ENCODE data around the gene PIK3C3. TPM values are rescaled to one million over a fixed set of nuclear protein-coding genes. Genes with fewer than 3 reads are reported as not detected.

Gene PIK3C3
- total and polyA plus RNA-seq, 2 of the 8 experiments (the other 6 are each of a cell fraction or from before 2014, with no cell fraction given), result 15.3 to 47.4 TPM

- Histone ChIP-seq H3K4me1 (replicated peaks in 1 of 4; ENCODE audit: control insufficient read depth in 3 of 4, insufficient read depth in 4 of 4, low read length in 3 of 4) (no peaks in the 10 kb centered on the region), H4K20me1 (replicated peaks in 1 of 2; ENCODE audit: control insufficient read depth in 1 of 2, insufficient read depth in 2 of 2, low read length in 2 of 2) (no peaks in the 10 kb centered on the region), H4K8ac (ENCODE audit: extremely low read depth, insufficient read depth, low read length) (no peak overlapping the region), H4K5ac (ENCODE audit: insufficient read length, low read depth, low read length) (no peak overlapping the region), H3K9ac (replicated peaks in 1 of 4; ENCODE audit: extremely low read depth in 1 of 4, low read depth in 3 of 4, low read length in 3 of 4) (no peak overlapping the region), H3K27me3 (replicated peaks in 1 of 4; ENCODE audit: control insufficient read depth in 3 of 4, extremely low read depth in 1 of 4, insufficient read depth in 3 of 4, low read length in 3 of 4) (no peaks in the 10 kb centered on the region), H3K79me2 (ENCODE audit: control insufficient read depth in 1 of 2, insufficient read depth in 2 of 2, low read length in 2 of 2) (no peaks in the 10 kb centered on the region), H3K14ac (ENCODE audit: insufficient read length) (no peak overlapping the region), H4K91ac (replicated peaks; ENCODE audit: insufficient read length, low read length) (no peak overlapping the region), H2BK120ac (replicated peaks; ENCODE audit: low read depth, low read length) (no peak overlapping the region), H2BK15ac (ENCODE audit: low read length) (no peak overlapping the region), H3K4me3 (ENCODE audit: extremely low read depth in 1 of 4, insufficient read depth in 2 of 4, low read depth in 3 of 4, low read length in 4 of 4) (no peak overlapping the region), H3K79me1 (ENCODE audit: low read depth, low read length) (no peaks in the 10 kb centered on the region), H3K9me3 (ENCODE audit: insufficient read depth in 2 of 2, low read depth in 1 of 2, low read length in 1 of 2) (no peaks in the 10 kb centered on the region), H2BK5ac (ENCODE audit: low read depth, low read length) (no peak overlapping the region), H3K27ac (ENCODE audit: low read depth, low read length) (no peak overlapping the region), H3K18ac (ENCODE audit: extremely low read depth, low read length) (no peak overlapping the region), H3K4ac (replicated peaks; ENCODE audit: insufficient read length, low read depth, low read length) (no peak overlapping the region), H3K23me2 (ENCODE audit: low read depth, low read length) (no peaks in the 10 kb centered on the region), H3K36me3 (ENCODE audit: control insufficient read depth in 2 of 4, insufficient read depth in 4 of 4, low read length in 3 of 4) (no peaks in the 10 kb centered on the region), H3K23ac (ENCODE audit: insufficient read length) (no peak overlapping the region), H2AK5ac (ENCODE audit: low read depth, low read length) (no peak overlapping the region), H3K56ac (replicated peaks; ENCODE audit: insufficient read length, low read depth, low read length) (no peak overlapping the region), H2BK20ac (ENCODE audit: low read length) (no peak overlapping the region), H2AFZ (ENCODE audit: low read length) (no peak overlapping the region), H2BK12ac (ENCODE audit: low read depth, low read length) (no peak overlapping the region), H3K4me2 (ENCODE audit: insufficient read depth in 1 of 2, low read depth in 2 of 2, low read length in 2 of 2) (no peak overlapping the region)
- FAIRE-seq (no peak), DNase-seq (ENCODE audit: low read depth in 1 of 2, low spot score in 2 of 2) (no peak)
- ChIA-PET POLR2A (ENCODE audit: partially characterized antibody) (no interaction called here), CTCF (ENCODE audit: partially characterized antibody) (interaction anchor here (0.6 kb wide), 1 partner anchor 8 kb away, joined by 4 read pairs; no protein-coding TSS in a partner anchor)
- TF ChIP-seq CHD1 (IDR thresholded peaks at IDR 0.05; ENCODE audit: low read depth, low read length) (no peak), TCF12 (IDR thresholded peaks at IDR 0.05; ENCODE audit: low read depth, low read length) (no peak), RFX5 (IDR thresholded peaks at IDR 0.05; ENCODE audit: borderline replicate concordance, low read depth, low read length) (no peak), RNF2 (IDR thresholded peaks at IDR 0.05; ENCODE audit: borderline replicate concordance, low read depth, low read length, missing control alignments, poor library complexity, severe bottlenecking) (no peak), SP2 (IDR thresholded peaks at IDR 0.05; ENCODE audit: low read length) (no peak), RBBP5 (IDR thresholded peaks at IDR 0.05; ENCODE audit: borderline replicate concordance, low read depth, low read length) (no peak), MAFK (IDR thresholded peaks at IDR 0.05; ENCODE audit: low read depth, low read length) (no peak), CEBPB (IDR thresholded peaks at IDR 0.05; ENCODE audit: low read depth, low read length) (no peak), CBX8 (IDR thresholded peaks at IDR 0.05; ENCODE audit: borderline replicate concordance, low read depth, low read length) (no peak), CBX5 (IDR thresholded peaks at IDR 0.05; ENCODE audit: low read depth, low read length) (no peak)
- WGBS, 2 experiments (ENCODE audit: extremely low coverage in 1 of 2, insufficient coverage in 1 of 2, insufficient read length in 1 of 2, insufficient replicate concordance in 2 of 2, low coverage in 1 of 2, low lambda C conversion rate in 2 of 2, missing lambda C conversion rate in 1 of 2), result 100% methylated on average over 1 of the region's 2 CpGs; no CpG with 5 or more reads in 1 of the 2 experiments
Observed at GRCh38 chr18:41942254-41942653, 12.8 kb upstream of the PIK3C3 start.
